Measurements from ENCODE around the gene SUSD1. TPM values are rescaled to one million over a fixed set of nuclear protein-coding genes. Genes with fewer than 3 reads are reported as not detected.

The SUSD1 gene
- polyA plus RNA-seq, 1 donor from 2014 or later: 2.0 TPM

- no peak overlapping the region for H3K4me3 ChIP-seq (ENCODE audit: low read length)
- no peak overlapping the region for H3K27ac ChIP-seq (ENCODE audit: low read length)
- TF ChIP-seq SMC3 (conservative IDR thresholded peaks at IDR 0.05; ENCODE audit: poor library complexity): no peak
- no peak for TF ChIP-seq POLR2AphosphoS5 (IDR thresholded peaks at IDR 0.05)
- TF ChIP-seq TAF1 (IDR thresholded peaks at IDR 0.05; ENCODE audit: low read depth): no peak
- TF ChIP-seq MXI1 (conservative IDR thresholded peaks at IDR 0.05; ENCODE audit: poor library complexity, severe bottlenecking): no peak
- TF ChIP-seq EZH2 (IDR thresholded peaks at IDR 0.05; ENCODE audit: borderline replicate concordance, insufficient read depth, low read length, poor library complexity, severe bottlenecking): no peak
- no peak for TF ChIP-seq REST (IDR thresholded peaks at IDR 0.05; ENCODE audit: borderline replicate concordance)
- no peak for TF ChIP-seq RAD21 (conservative IDR thresholded peaks at IDR 0.05)
- no peak for TF ChIP-seq EP300 (conservative IDR thresholded peaks at IDR 0.05; ENCODE audit: poor library complexity, severe bottlenecking)
- TF ChIP-seq CTCF (IDR thresholded peaks at IDR 0.05; ENCODE audit: poor library complexity, severe bottlenecking): no peak
- H3K36me3 ChIP-seq (ENCODE audit: insufficient read depth, low read length): no peaks in the 10 kb centered on the region
- H3K79me2 ChIP-seq (replicated peaks; ENCODE audit: insufficient read depth, low read length): no peaks in the 10 kb centered on the region
- no peaks in the 10 kb centered on the region for H4K20me1 ChIP-seq (ENCODE audit: insufficient read depth)
- no peaks in the 10 kb centered on the region for H3F3A ChIP-seq (ENCODE audit: insufficient read depth, low read length, poor library complexity, severe bottlenecking)
- H3K9me2 ChIP-seq (ENCODE audit: insufficient read depth, low read length): no peaks in the 10 kb centered on the region
- H3K27me3 ChIP-seq (ENCODE audit: insufficient read depth, low read depth, low read length): no peaks in the 10 kb centered on the region
- no peak overlapping the region for H3K4me2 ChIP-seq (ENCODE audit: low read length)
- no peaks in the 10 kb centered on the region for H3K9me3 ChIP-seq (ENCODE audit: low read length)
- no peak overlapping the region for H3K9ac ChIP-seq (ENCODE audit: low read length)
- no peak overlapping the region for H2AFZ ChIP-seq (ENCODE audit: low read depth, low read length)
These were observed 162.8 kb downstream of the SUSD1 start for GRCh38 chr9:112012026-112012902.

- no peaks in the 10 kb centered on the region for H3F3A ChIP-seq (ENCODE audit: insufficient read depth, low read length, poor library complexity, severe bottlenecking)
- no peak overlapping the region for H3K9ac ChIP-seq (ENCODE audit: low read length)
- no peaks in the 10 kb centered on the region for H3K36me3 ChIP-seq (ENCODE audit: insufficient read depth, low read length)
- no peaks in the 10 kb centered on the region for H3K27me3 ChIP-seq (ENCODE audit: insufficient read depth, low read depth, low read length)
- H3K9me3 ChIP-seq (ENCODE audit: low read length): no peaks in the 10 kb centered on the region
- no peak overlapping the region for H3K4me2 ChIP-seq (ENCODE audit: low read length)
- H3K27ac ChIP-seq (ENCODE audit: low read length): no peak overlapping the region
- H3K79me2 ChIP-seq (replicated peaks; ENCODE audit: insufficient read depth, low read length): no peaks in the 10 kb centered on the region
- H3K9me2 ChIP-seq (ENCODE audit: insufficient read depth, low read length): no peaks in the 10 kb centered on the region
- no peak overlapping the region for H3K4me3 ChIP-seq (ENCODE audit: low read length)
- H2AFZ ChIP-seq (ENCODE audit: low read depth, low read length): no peak overlapping the region
- no peaks in the 10 kb centered on the region for H4K20me1 ChIP-seq (ENCODE audit: insufficient read depth)
- TF ChIP-seq REST (IDR thresholded peaks at IDR 0.05; ENCODE audit: borderline replicate concordance) (no peak), TAF1 (IDR thresholded peaks at IDR 0.05; ENCODE audit: low read depth) (no peak), EZH2 (IDR thresholded peaks at IDR 0.05; ENCODE audit: borderline replicate concordance, insufficient read depth, low read length, poor library complexity, severe bottlenecking) (no peak), SMC3 (conservative IDR thresholded peaks at IDR 0.05; ENCODE audit: poor library complexity) (no peak), RAD21 (conservative IDR thresholded peaks at IDR 0.05) (no peak), EP300 (conservative IDR thresholded peaks at IDR 0.05; ENCODE audit: poor library complexity, severe bottlenecking) (no peak), CTCF (IDR thresholded peaks at IDR 0.05; ENCODE audit: poor library complexity, severe bottlenecking) (no peak), POLR2AphosphoS5 (IDR thresholded peaks at IDR 0.05) (no peak), MXI1 (conservative IDR thresholded peaks at IDR 0.05; ENCODE audit: poor library complexity, severe bottlenecking) (no peak)
These were observed 164.0 kb downstream of the SUSD1 start for GRCh38 chr9:112011051-112011620.

Data from neural cell (in vitro differentiated cells).